Skeletal muscle satellite cell (primary cell): ENCODE results near the gene DNM3.
"Not testable (repeated sequence)": the region's sequence is repeated elsewhere in the genome, so short reads cannot be mapped to it uniquely, and the experiment has no call there.

Source experiments
- H3K27me3 ChIP-seq: 2 replicates; pipeline ENCODE4 v1.7.0; 2013; ENCODE audit warnings: low read length; ENCODE audit not compliant: control insufficient read depth, insufficient read depth
- H3K36me3 ChIP-seq: 2 replicates; pipeline ENCODE4 v1.7.0; 2013; ENCODE audit warnings: mild to moderate bottlenecking, control low read depth, low read length; ENCODE audit not compliant: insufficient read depth
- H3K4me1 ChIP-seq: 2 replicates; pipeline ENCODE4 v1.7.0; 2013; ENCODE audit warnings: low read length; ENCODE audit not compliant: control insufficient read depth, insufficient read depth
- H3K4me2 ChIP-seq: 2 replicates; pipeline ENCODE4 v1.7.0; 2013; ENCODE audit warnings: mild to moderate bottlenecking, low read length
- H3K4me3 ChIP-seq: 2 replicates; pipeline ENCODE4 v1.7.0; 2013; ENCODE audit warnings: low read length
- H3K9ac ChIP-seq: 2 replicates; pipeline ENCODE4 v1.7.0; 2013; ENCODE audit warnings: mild to moderate bottlenecking, low read depth, low read length, moderate library complexity
- H3K9me3 ChIP-seq: replicated peaks from 2 replicates; pipeline ENCODE4 v1.7.0; 2013; ENCODE audit warnings: mild to moderate bottlenecking, control low read depth, low read length

DNM3 gene

DNA sequence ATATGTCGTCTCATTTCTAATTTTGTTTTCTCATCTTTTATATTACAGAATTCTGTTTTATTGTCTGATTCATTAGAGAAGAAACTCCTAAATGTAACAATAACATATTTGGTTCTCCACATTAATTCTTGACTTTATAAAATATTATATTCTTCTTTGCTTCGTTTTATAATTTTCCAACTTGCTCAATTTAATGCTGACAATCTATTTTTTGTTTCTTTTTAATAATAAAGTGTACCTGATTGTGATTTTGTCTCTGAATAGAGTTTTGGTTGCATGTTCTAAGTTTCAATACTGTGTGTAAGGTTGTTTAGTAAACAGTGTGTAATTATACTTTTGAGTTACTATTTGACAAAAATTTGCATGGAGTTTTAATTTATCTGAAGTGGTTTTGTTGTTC, 448.1 kb downstream of the DNM3 start:
- no peaks in the 10 kb centered on the region for H3K9me3 ChIP-seq
- H3K4me1 ChIP-seq = peaks cover 15% of the 10 kb centered on the region
- H3K4me2 ChIP-seq = no peak overlapping the region
- H3K36me3 ChIP-seq = no peaks in the 10 kb centered on the region
- no peaks in the 10 kb centered on the region for H3K27me3 ChIP-seq
- no peak overlapping the region for H3K4me3 ChIP-seq
- no peak overlapping the region for H3K9ac ChIP-seq

DNA sequence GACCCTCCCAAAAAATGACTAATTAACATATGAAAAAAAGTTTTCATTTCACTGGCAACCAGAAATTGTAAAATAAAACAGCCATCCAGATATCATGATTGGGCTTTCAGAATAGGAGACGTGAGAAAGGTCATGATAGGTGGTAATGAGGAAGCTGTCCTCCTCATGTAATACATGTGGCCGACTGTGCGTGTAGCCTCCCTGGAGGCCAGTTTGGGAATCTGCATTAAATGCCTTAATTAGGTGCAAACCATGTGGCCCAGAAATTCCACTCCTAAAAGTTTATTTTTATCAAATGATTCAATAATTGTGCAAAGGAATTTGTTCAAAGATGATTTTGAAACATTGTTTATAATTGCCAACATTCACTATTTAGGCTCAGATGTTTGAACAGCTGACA, 451.5 kb downstream of the DNM3 start:
- H3K9ac ChIP-seq = no peak overlapping the region
- H3K4me1 ChIP-seq = no peaks in the 10 kb centered on the region
- H3K4me3 ChIP-seq = no peak overlapping the region
- no peaks in the 10 kb centered on the region for H3K27me3 ChIP-seq
- no peaks in the 10 kb centered on the region for H3K36me3 ChIP-seq
- H3K9me3 ChIP-seq = no peaks in the 10 kb centered on the region
- H3K4me2 ChIP-seq = no peak overlapping the region

DNA sequence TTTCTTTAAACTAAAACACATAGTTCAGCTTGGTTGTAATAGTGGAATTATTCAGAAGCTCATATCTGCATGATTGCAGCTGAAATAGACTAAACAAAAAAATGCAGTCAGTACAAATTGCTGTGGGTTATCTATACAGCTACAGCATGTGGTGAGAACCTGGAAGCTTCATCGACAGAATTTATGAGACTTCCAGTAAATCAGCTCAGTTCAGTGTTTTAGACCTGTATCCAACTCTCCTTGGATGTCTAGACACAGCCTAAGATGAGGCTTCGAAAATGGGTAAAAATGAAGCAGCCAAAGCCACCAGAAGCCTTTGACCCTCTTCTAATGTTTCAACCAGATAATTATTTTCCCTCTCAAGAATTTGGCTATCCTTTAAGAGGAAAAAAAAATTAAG, 452.1 kb downstream of the DNM3 start:
- H3K4me2 ChIP-seq = no peak overlapping the region
- no peaks in the 10 kb centered on the region for H3K4me1 ChIP-seq
- H3K4me3 ChIP-seq = no peak overlapping the region

DNA sequence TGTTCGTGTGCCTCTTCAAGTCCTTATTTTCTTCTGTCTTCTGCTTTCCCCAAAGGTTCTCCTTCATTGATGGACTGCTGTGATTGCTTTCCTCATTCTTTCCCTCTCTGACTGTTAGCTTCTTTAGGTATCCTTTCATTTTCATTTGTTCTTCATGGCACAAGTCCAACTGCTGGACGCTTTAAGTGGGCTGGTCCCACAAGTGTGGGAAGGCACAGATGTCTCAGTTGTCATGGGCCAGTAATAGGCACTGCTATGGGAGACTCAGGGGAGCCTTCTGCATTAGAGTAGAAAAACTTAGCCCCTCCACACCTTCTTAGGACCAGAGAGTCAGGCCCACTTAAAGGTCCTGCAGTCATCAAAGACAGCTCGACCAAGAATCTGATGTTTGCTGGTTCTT, 456.8 kb downstream of the DNM3 start:
- Histone ChIP-seq H3K36me3 (no peaks in the 10 kb centered on the region), H3K4me2 (no peak overlapping the region), H3K4me1 (no peaks in the 10 kb centered on the region), H3K27me3 (no peaks in the 10 kb centered on the region), H3K9ac (no peak overlapping the region), H3K9me3 (no peaks in the 10 kb centered on the region), H3K4me3 (no peak overlapping the region)

More for the DNA sequence above, 452.1 kb downstream of the DNM3 start:
- H3K36me3 ChIP-seq = no peaks in the 10 kb centered on the region
- no peak overlapping the region for H3K9ac ChIP-seq
- no peaks in the 10 kb centered on the region for H3K27me3 ChIP-seq
- no peaks in the 10 kb centered on the region for H3K9me3 ChIP-seq

DNA sequence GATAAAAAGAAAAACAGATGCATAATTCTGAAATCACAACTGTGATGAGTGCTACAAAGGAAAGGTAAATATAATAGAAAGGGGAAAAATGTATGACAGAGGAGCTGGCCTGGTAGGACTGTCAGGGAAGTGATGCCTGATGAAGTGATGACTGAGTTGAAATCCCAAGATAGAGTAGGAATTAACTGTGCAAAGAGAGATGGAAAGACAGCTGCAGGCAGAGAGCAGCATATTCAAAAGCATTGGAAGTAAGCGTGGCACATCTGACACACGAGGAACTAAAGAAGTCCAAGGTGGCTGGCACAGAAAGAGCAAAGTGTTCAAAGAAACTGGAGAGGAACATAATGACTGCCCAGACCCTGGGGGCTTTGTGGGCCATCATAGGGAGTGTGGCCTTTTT, 457.6 kb downstream of the DNM3 start:
- H3K9ac ChIP-seq = no peak overlapping the region
- no peaks in the 10 kb centered on the region for H3K4me1 ChIP-seq
- H3K4me3 ChIP-seq = no peak overlapping the region
- H3K27me3 ChIP-seq = no peaks in the 10 kb centered on the region
- no peak overlapping the region for H3K4me2 ChIP-seq
- no peaks in the 10 kb centered on the region for H3K9me3 ChIP-seq
- no peaks in the 10 kb centered on the region for H3K36me3 ChIP-seq

DNA sequence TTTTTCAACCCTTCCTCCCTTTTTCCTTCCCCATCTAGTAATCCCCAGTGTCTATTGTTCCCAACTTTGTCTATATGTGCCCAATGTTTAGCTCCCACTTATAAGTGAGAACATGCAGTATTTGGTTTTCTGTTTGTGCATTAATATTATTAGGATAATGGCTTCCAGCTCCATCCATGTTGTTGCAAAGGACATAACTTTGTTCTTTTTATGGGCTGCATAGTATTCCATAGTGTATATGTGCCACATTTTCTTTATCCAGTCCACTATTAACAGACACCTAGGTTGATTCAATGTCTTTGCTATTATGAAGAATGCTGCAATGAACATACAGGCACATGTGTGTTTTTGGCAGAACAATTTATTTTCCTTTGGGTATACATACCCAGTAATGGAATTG, 458.2 kb downstream of the DNM3 start:
- Histone ChIP-seq H3K4me1 (no peaks in the 10 kb centered on the region), H3K36me3 (no peaks in the 10 kb centered on the region), H3K4me2 (no peak overlapping the region), H3K9me3 (no peaks in the 10 kb centered on the region), H3K9ac (no peak overlapping the region), H3K4me3 (no peak overlapping the region), H3K27me3 (no peaks in the 10 kb centered on the region)

DNA sequence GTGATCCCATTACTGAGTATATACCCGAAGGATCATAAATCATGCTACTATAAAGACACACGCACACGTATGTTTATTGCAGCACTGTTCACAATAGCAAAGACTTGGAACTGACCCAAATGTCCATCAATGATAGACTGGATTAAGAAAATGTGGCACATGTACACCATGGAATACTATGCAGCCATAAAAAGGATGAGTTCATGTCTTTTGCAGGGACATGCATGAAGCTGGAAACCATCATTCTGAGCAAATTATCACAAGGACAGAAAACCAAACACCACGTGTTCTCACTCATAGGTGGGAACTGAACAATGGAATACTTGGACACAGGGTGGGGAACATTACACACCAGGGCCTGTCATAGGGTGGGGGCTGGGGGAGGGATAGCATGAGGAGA, 466.2 kb downstream of the DNM3 start:
- H3K9me3 ChIP-seq, H3K4me2 ChIP-seq, H3K36me3 ChIP-seq, H3K27me3 ChIP-seq, H3K4me3 ChIP-seq, H3K9ac ChIP-seq, H3K4me1 ChIP-seq: not testable (repeated sequence)

DNA sequence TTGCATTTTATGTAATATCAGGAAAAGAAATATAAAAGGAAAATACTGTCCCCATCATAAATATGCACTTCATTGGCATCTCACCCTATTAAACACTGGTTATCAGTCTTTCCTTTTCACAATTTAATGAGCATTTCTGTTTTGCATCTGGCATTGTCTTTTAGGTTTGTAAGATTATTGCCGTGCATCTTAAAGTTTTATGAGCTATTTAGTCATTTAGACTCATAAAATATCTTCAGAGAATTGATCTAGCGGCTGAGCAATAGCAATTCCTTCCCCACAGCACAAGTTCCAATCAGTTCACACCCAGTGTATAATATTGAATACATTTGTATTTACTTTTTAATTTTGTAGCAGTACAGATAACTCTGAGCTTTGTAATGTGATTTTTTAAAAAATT, 466.8 kb downstream of the DNM3 start:
- Histone ChIP-seq H3K36me3 (no peaks in the 10 kb centered on the region), H3K9ac (no peak overlapping the region), H3K4me2 (no peak overlapping the region), H3K4me3 (no peak overlapping the region), H3K27me3 (no peaks in the 10 kb centered on the region), H3K9me3 (no peaks in the 10 kb centered on the region), H3K4me1 (no peaks in the 10 kb centered on the region)

DNA sequence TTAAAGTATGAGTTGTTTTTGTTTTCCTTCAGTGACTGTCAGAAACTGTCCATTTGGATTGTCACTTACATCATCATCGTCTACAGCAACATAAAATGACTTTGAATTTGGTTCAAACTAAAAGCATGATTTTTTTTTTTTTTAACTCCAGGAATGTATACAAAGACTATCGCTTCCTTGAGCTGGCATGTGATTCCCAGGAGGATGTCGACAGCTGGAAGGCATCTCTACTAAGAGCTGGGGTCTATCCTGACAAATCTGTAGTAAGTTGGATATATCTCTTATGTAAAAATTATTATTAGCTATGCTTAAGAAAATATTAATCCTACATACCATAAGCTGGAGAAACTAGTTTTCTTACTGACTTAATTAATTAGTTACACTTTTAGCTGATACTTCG, 467.3 kb downstream of the DNM3 start:
- Histone ChIP-seq H3K9ac (no peak overlapping the region), H3K4me1 (no peaks in the 10 kb centered on the region), H3K36me3 (no peaks in the 10 kb centered on the region), H3K4me3 (no peak overlapping the region), H3K27me3 (no peaks in the 10 kb centered on the region), H3K4me2 (no peak overlapping the region), H3K9me3 (no peaks in the 10 kb centered on the region)

DNA sequence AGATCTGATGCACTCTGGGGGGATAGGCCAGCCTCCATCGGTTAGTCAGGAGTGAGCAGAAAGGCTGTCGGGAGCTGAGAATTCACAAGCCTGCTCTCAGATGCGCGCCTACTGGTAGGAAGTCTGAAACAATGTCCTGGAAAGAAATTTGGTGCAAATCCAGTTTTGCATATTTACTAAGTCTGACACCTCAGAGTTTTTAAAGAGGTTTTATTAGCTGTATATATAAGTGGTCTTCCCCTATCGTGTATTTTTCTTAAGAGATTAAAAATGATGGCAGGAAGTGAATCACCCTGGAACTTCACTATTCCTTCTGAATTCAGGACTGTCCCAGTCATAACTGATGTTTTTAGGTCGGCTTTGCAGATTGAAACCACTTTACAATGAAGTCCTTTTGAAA, 479.4 kb downstream of the DNM3 start:
- Histone ChIP-seq H3K9me3 (no peaks in the 10 kb centered on the region), H3K36me3 (no peaks in the 10 kb centered on the region), H3K9ac (peak overlapping the region; percentile 51), H3K4me2 (peak overlapping the region; percentile 76), H3K4me3 (peak overlapping the region; percentile 32), H3K27me3 (no peaks in the 10 kb centered on the region), H3K4me1 (peaks cover 43% of the 10 kb centered on the region)

DNA sequence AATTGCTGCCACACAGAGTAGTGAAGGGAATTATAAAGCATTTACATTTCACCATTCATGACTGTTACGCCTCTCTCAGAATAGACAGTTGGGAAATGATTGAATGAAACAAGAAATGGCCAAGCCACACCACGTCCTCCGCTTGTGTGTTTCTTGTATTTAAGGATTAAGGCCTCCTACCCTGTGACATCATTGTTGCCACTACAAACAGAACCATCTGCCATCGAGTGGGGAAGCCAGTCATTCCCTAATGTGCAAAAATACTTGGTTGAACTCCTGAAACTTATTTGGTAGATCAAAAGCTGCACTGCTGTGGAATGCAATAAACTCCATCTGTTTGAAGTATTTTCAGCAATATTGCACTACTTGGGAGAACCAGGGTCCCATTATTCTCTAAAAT, 480.2 kb downstream of the DNM3 start:
- H3K4me1 ChIP-seq = peaks cover 49% of the 10 kb centered on the region
- no peaks in the 10 kb centered on the region for H3K36me3 ChIP-seq
- no peaks in the 10 kb centered on the region for H3K9me3 ChIP-seq
- H3K4me3 ChIP-seq = peak overlapping the region; percentile 46
- H3K27me3 ChIP-seq = no peaks in the 10 kb centered on the region
- H3K9ac ChIP-seq = peak overlapping the region; percentile 51
- peak overlapping the region; percentile 76 for H3K4me2 ChIP-seq

DNA sequence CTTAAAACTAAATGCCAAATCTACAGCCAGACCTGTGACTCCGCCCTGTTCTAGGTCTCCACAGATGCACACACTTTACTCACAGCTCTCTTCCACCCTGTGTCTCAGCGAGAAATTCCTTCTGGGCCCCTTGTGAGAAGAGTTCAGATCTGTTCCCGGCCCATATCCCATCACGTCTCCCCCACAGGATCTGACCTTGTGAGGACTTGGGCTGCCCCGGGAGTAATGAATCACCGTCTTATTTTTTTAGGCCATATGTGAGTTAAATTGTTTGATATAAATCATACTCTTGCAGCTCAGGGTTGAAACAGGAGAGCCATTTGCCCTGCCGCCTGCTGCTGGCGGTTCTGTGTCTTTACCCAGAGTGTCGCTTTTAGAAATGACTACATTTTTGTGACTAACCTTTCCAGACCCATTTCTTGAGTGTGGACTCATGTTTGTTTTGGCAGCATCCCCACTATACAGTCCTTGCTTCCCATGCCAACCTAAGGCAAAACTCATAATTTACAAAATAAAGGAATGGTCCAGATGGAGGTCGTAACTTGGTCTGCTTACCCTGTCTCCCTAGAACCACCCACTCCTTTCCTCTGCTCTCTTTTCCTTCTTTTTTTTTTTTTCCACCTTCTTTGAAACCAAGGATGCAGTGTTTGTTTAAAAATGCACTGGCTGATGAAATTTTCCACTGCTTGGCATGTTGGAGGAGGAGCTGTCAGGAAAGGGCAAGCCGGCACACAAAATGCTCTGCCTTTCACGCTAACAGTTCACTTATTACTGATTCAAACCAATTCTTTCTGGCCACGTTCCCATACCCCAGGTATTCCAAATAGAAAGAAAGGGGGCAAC, 481.1 kb downstream of the DNM3 start:
- peak overlapping the region; percentile 51 for H3K9ac ChIP-seq
- peak overlapping the region; percentile 46 for H3K4me3 ChIP-seq
- no peaks in the 10 kb centered on the region for H3K9me3 ChIP-seq

More for the DNA sequence above, 481.1 kb downstream of the DNM3 start:
- Histone ChIP-seq H3K27me3 (no peaks in the 10 kb centered on the region), H3K4me2 (peak overlapping the region; percentile 76), H3K4me1 (peaks cover 49% of the 10 kb centered on the region), H3K36me3 (no peaks in the 10 kb centered on the region)
